ENCODE data around the gene MAP4K4. TPM values are rescaled to one million over a fixed set of nuclear protein-coding genes. Genes with fewer than 3 reads are reported as not detected.

MAP4K4 gene
- total RNA-seq, 1 donor = 19.7 TPM

- DNase-seq (ENCODE audit: low read depth in 2 of 3, low spot score in 2 of 3) = no peak
Measured at GRCh38 chr2:101807242-101807641, 109.7 kb downstream of the MAP4K4 start.

DNA sequence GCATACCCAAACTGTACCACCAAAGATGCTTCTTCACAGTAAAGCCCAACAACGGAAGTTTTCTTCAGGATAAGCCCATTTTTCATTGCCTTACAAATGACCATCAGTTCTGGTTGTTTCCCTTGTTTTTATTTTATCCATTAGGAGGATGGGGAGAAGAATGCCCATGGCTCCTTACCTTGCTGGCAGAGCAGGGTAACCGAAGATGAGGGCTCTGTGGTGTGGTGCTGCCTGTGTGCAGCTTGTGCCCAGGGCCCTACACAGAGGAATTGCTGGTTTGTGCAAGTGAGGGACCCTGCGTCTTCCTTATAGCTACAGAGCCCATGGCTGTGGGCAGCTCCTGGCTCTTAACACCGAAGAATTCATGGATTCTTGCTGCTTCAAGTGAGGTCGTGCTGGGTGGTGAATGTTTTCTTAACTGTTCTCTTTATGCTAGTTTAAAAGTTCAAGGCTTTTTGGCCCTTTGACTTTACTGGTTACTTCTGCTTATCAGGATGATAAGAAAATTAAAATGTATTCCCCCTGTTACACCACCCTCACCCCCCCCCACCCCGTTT, 110.6 kb downstream of the MAP4K4 start:
- DNase-seq (ENCODE audit: low read depth in 2 of 3, low spot score in 2 of 3) = no peak

DNA sequence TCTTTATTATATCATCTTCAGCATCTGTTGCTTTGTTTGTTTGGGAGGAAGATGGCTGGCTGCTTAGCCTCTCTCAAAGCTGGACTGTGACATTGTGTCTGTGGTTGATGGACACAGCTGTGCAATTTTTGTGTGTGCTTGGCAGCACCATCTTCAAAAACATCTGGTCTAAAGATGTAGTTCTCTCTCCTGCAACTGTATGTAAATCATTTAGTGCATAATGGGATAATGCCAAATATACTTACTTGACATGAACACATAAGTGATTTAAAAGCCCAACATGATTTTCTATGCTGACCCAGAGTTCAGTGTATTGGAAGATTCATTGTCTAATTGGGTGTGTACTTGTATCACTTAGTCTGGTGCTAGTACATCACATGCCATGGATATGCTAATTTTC, 112.2 kb downstream of the MAP4K4 start:
- DNase-seq (ENCODE audit: low read depth in 2 of 3, low spot score in 2 of 3) = no peak

GRCh38 chr2:101811226-101812015, 113.9 kb downstream of the MAP4K4 start:
- DNase-seq (ENCODE audit: low read depth in 2 of 3, low spot score in 2 of 3) = no peak

- DNase-seq (ENCODE audit: low read depth in 2 of 3, low spot score in 2 of 3) = no peak
Measured at GRCh38 chr2:101812226-101812625, 114.7 kb downstream of the MAP4K4 start.

- DNase-seq (ENCODE audit: low read depth in 2 of 3, low spot score in 2 of 3) = no peak
Measured at GRCh38 chr2:101814752-101815151, 117.2 kb downstream of the MAP4K4 start.

DNA sequence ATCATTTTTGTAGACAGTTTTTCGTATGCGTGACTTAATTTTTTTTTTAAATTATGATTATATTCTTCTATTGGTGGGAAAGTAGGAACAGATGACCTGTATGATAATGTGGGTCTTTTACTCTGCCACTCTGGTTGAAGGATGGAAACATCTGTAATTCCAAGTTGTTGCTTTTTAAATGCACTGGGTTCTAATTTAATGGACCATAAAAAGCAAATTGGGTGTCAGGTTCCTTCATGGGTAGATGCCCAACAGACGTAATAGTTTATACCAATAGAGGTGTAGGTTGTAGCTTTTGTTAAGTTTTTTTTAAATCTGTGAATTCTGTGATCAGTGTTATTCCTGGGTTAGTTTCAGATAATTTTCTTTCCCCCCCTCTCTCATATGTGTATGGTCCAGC, 117.6 kb downstream of the MAP4K4 start:
- no peak for DNase-seq (ENCODE audit: low read depth in 2 of 3, low spot score in 2 of 3)

DNA sequence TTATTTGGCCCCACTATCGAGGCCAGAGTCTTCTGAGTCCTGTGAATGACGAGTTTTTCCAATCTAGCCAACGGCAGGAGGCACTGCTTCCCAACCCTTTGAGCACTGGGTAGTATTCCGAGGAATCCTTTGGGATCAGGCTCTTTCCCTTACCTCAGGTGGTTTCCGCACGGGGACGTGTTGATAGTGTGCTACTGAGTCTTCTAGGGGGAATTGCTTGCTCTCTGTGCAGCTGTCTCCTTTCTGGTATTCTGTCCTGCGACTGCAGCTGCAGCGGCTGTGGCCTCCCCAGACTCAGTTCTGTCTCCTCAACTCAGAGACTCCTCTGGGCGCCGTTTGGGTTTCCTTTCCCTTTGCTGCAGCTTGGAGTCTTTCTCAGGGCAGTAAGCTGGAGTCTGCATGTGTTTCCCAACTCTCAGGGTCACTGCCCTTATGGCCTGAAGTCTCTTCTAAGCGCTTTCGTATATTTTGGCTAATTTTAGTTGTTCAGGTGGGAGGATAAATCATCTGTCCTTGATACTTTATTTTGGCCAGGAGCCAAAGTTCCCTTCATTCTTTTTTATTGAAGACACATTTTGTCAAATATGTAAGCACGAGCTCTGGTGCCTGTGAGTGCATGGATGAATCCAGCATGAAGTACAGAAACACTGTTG, 118.4 kb downstream of the MAP4K4 start:
- no peak for DNase-seq (ENCODE audit: low read depth in 2 of 3, low spot score in 2 of 3)

DNA sequence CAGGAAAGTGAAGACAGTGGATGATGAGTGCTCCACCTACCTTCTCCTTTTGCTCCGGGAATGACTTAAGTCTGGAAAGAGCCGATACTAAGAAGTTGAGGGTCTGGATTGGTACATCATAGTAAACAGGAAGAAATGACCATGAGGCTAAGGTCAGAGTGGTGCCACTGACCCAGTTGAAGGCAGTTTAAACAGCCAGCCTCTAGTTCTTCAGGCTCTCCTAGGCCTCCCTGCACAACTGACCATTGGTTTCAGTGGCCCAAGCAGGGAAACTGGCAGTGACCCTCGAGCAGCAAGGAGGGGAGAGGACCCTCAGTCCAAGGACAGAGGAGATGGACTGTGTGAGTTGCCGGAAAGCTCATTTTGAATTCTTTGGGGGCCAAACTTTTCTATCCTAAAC, 119.1 kb downstream of the MAP4K4 start:
- DNase-seq (ENCODE audit: low read depth in 2 of 3, low spot score in 2 of 3) = no peak

DNA sequence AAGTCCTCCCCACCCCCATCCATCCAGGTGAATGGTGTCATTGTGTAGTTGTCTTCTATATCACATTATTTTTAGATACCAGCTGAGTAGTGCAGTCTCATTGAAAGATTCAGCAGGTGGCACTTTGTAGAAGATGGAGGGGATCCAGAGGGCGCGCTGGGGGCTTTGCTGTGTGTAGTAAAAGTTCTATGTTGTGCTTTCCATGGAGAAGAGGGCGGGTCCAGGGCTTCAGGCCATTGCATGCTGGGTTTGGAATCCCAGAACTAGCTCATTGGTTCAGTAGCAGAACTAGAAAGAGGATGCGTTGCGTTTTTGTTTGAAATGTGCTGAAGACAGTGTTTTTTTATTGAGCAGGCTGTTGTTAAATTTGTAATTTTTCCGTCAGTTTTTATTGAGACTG, 120.0 kb downstream of the MAP4K4 start:
- DNase-seq (ENCODE audit: low read depth in 2 of 3, low spot score in 2 of 3) = no peak

GRCh38 chr2:101818531-101819451, 121.3 kb downstream of the MAP4K4 start:
- no peak for DNase-seq (ENCODE audit: low read depth in 2 of 3, low spot score in 2 of 3)

GRCh38 chr2:101820519-101820918, 123.0 kb downstream of the MAP4K4 start:
- DNase-seq (ENCODE audit: low read depth in 2 of 3, low spot score in 2 of 3) = no peak

- DNase-seq (ENCODE audit: low read depth in 2 of 3, low spot score in 2 of 3) = no peak
Measured at GRCh38 chr2:101821059-101821805, 123.7 kb downstream of the MAP4K4 start.

- no peak for DNase-seq (ENCODE audit: low read depth in 2 of 3, low spot score in 2 of 3)
Measured at GRCh38 chr2:101821828-101822458, 124.4 kb downstream of the MAP4K4 start.

- peak; percentile 35 to 90 (median 75) for DNase-seq (ENCODE audit: low read depth in 2 of 3, low spot score in 2 of 3)
Measured at GRCh38 chr2:101823347-101823791, 125.9 kb downstream of the MAP4K4 start.

GRCh38 chr2:101823859-101824258, 126.4 kb downstream of the MAP4K4 start:
- no peak for DNase-seq (ENCODE audit: low read depth in 2 of 3, low spot score in 2 of 3)

- DNase-seq (ENCODE audit: low read depth in 2 of 3, low spot score in 2 of 3) = no peak
Measured at GRCh38 chr2:101826716-101827115, 129.2 kb downstream of the MAP4K4 start.

GRCh38 chr2:101827246-101827645, 129.7 kb downstream of the MAP4K4 start:
- DNase-seq (ENCODE audit: low read depth in 2 of 3, low spot score in 2 of 3) = no peak

GRCh38 chr2:101828257-101828656, 130.8 kb downstream of the MAP4K4 start:
- DNase-seq (ENCODE audit: low read depth in 2 of 3, low spot score in 2 of 3) = peak in 1 of 3 donors; percentile 10
